ENCODE measurements around the gene OR1F1. TPM values are rescaled to one million over a fixed set of nuclear protein-coding genes. Genes with fewer than 3 reads are reported as not detected.
"Not testable (repeated sequence)": the region's sequence is repeated elsewhere in the genome, so short reads cannot be mapped to it uniquely, and the experiment has no call there.

The OR1F1 gene
- total RNA-seq, 1 donor = 0.43 TPM

- TF ChIP-seq, protein P1, sequence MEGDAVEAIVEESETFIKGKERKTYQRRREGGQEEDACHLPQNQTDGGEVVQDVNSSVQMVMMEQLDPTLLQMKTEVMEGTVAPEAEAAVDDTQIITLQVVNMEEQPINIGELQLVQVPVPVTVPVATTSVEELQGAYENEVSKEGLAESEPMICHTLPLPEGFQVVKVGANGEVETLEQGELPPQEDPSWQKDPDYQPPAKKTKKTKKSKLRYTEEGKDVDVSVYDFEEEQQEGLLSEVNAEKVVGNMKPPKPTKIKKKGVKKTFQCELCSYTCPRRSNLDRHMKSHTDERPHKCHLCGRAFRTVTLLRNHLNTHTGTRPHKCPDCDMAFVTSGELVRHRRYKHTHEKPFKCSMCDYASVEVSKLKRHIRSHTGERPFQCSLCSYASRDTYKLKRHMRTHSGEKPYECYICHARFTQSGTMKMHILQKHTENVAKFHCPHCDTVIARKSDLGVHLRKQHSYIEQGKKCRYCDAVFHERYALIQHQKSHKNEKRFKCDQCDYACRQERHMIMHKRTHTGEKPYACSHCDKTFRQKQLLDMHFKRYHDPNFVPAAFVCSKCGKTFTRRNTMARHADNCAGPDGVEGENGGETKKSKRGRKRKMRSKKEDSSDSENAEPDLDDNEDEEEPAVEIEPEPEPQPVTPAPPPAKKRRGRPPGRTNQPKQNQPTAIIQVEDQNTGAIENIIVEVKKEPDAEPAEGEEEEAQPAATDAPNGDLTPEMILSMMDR (IDR thresholded peaks at IDR 0.05; ENCODE audit: insufficient read depth, low read depth, low read length) = no peak
- DNase-seq (ENCODE audit: low read depth) = no peak
- peak overlapping the region; percentile 56 for H3K4me3 ChIP-seq (ENCODE audit: low read depth, low read length)
Observed at GRCh38 chr16:3190949-3191353, 2.9 kb downstream of the OR1F1 start.

GRCh38 chr16:3192476-3193019 is 4.5 kb downstream of the OR1F1 start:
- no peak for DNase-seq (ENCODE audit: low read depth)
- TF ChIP-seq, protein P1 (IDR thresholded peaks at IDR 0.05; ENCODE audit: insufficient read depth, low read depth, low read length) = no peak
- peak overlapping the region; percentile 41 for H3K4me3 ChIP-seq (ENCODE audit: low read depth, low read length)

GRCh38 chr16:3193221-3194212 is 5.5 kb downstream of the OR1F1 start:
- TF ChIP-seq, protein P1 (IDR thresholded peaks at IDR 0.05; ENCODE audit: insufficient read depth, low read depth, low read length) = no peak
- no peak for DNase-seq (ENCODE audit: low read depth)

GRCh38 chr16:3194792-3195191 is 6.8 kb downstream of the OR1F1 start:
- DNase-seq (ENCODE audit: low read depth) = no peak
- TF ChIP-seq, protein P1 (IDR thresholded peaks at IDR 0.05; ENCODE audit: insufficient read depth, low read depth, low read length) = no peak
- no peak overlapping the region for H3K4me3 ChIP-seq (ENCODE audit: low read depth, low read length)

More at GRCh38 chr16:3193221-3194212, 5.5 kb downstream of the OR1F1 start:
- H3K4me3 ChIP-seq (ENCODE audit: low read depth, low read length) = no peak overlapping the region

DNA sequence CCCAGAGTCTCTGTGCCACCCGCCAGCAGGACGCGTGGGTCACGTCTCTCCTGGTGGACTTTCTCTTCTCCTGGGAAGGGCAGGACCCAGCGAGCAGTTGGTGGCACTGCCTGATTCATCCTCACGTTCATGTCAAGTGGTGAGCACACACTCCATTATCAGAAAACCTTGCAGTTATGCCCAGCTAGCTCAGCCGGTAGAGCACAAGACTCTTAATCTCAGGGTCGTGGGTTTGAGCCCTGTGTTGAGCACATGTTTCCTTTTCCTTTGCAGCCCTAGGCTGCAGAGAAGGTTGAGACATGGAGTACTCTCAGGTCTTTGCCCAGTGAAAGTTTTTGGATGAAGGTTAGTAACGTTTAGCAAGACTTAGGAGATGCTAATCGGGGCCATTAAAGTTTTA is 8.0 kb downstream of the OR1F1 start:
- DNase-seq (ENCODE audit: low read depth) = no peak
- H3K4me3 ChIP-seq (ENCODE audit: low read depth, low read length) = no peak overlapping the region
- TF ChIP-seq, protein P1 (IDR thresholded peaks at IDR 0.05; ENCODE audit: insufficient read depth, low read depth, low read length) = no peak

DNA sequence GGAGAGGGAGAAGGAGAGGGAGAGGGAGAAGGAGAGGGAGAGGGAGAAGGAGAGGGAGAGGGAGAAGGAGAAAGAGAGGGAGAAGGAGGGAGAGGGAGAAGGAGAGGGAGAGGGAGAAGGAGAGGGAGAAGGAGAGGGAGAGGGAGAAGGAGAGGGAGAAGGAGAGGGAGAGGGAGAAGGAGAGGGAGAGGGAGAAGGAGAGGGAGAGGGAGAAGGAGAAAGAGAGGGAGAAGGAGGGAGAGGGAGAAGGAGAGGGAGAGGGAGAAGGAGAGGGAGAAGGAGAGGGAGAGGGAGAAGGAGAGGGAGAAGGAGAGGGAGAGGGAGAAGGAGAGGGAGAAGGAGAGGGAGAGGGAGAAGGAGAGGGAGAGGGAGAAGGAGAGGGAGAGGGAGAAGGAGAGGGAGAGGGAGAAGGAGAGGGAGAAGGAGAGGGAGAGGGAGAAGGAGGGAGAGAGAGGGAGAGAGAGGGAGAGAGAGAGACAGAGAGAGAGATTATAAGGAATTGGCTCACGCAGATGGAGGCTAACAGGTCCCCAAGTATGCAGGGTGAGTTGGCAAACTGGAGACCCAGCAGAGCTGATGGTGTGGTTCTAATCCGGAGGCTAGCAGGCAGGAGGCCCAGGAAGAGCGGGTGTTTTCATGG is 9.8 kb downstream of the OR1F1 start:
- DNase-seq (ENCODE audit: low read depth); H3K4me3 ChIP-seq (ENCODE audit: low read depth, low read length): not testable (repeated sequence)
